Measurements from ENCODE around the gene TXNL4B. TPM values are rescaled to one million over a fixed set of nuclear protein-coding genes. Genes with fewer than 3 reads are reported as not detected.
"Not testable (repeated sequence)": the region's sequence is repeated elsewhere in the genome, so short reads cannot be mapped to it uniquely, and the experiment has no call there.

The TXNL4B gene
- total RNA-seq, 1 experiment from 2014 or later: 7.7 TPM

DNA sequence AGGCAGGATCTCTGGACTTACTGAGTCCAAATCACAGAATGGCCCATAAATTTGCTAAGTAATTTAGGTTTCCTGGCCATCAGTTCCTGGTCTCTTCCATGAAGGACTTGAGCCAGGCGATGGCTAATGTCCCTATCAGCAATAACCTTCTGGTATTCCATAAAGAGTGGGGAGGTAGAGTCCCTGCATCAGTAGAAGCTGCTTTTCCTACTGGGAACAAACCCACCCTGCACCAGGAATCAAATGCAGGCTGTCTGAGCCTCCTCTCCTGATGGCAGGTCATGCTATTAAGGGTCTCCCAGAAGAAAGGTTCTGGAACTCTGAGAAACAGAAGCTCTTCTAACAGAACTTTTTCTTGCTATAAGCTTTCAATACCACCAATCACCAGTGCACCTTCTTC, 31.9 kb downstream of the TXNL4B start:
- TF ChIP-seq SIN3A (IDR thresholded peaks at IDR 0.05; ENCODE audit: borderline replicate concordance, insufficient read depth, low read depth, low read length) (no peak), TCF7L2 (IDR thresholded peaks at IDR 0.05; ENCODE audit: low read depth, low read length) (no peak)
- TF ChIP-seq, protein P1, sequence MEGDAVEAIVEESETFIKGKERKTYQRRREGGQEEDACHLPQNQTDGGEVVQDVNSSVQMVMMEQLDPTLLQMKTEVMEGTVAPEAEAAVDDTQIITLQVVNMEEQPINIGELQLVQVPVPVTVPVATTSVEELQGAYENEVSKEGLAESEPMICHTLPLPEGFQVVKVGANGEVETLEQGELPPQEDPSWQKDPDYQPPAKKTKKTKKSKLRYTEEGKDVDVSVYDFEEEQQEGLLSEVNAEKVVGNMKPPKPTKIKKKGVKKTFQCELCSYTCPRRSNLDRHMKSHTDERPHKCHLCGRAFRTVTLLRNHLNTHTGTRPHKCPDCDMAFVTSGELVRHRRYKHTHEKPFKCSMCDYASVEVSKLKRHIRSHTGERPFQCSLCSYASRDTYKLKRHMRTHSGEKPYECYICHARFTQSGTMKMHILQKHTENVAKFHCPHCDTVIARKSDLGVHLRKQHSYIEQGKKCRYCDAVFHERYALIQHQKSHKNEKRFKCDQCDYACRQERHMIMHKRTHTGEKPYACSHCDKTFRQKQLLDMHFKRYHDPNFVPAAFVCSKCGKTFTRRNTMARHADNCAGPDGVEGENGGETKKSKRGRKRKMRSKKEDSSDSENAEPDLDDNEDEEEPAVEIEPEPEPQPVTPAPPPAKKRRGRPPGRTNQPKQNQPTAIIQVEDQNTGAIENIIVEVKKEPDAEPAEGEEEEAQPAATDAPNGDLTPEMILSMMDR (IDR thresholded peaks at IDR 0.05): no peak
- ATAC-seq (no peak), DNase-seq (ENCODE audit: low read depth, low spot score) (no peak)
- H3K27ac ChIP-seq (ENCODE audit: low read length): no peak overlapping the region
- no peak overlapping the region for H3K4me3 ChIP-seq (ENCODE audit: low read depth in 2 of 2, low read length in 2 of 2)
- in situ Hi-C loops (cut with HindIII; ENCODE audit: low pct_unique_long_range_greater_than_20kb, low sequenced_read_pairs): no loop called here
- intact Hi-C loops (cut with micrococcal nuclease; ENCODE audit: unreplicated experiment): no loop called here
- no peaks in the 10 kb centered on the region for H3K36me3 ChIP-seq (ENCODE audit: control insufficient read depth, insufficient read depth, low read length)
- ChIA-PET POLR2A (no interaction called here), CTCF (no interaction called here)
- BruUV-seq (replicated peaks): no TSS peak
- no peaks in the 10 kb centered on the region for H3K9me3 ChIP-seq (ENCODE audit: control insufficient read depth, insufficient read depth, low read depth, low read length)
- H3K4me1 ChIP-seq (ENCODE audit: control insufficient read depth, insufficient read depth, low read length): no peaks in the 10 kb centered on the region
- no peaks in the 10 kb centered on the region for H3K27me3 ChIP-seq (ENCODE audit: control insufficient read depth, insufficient read depth, low read length)

DNA sequence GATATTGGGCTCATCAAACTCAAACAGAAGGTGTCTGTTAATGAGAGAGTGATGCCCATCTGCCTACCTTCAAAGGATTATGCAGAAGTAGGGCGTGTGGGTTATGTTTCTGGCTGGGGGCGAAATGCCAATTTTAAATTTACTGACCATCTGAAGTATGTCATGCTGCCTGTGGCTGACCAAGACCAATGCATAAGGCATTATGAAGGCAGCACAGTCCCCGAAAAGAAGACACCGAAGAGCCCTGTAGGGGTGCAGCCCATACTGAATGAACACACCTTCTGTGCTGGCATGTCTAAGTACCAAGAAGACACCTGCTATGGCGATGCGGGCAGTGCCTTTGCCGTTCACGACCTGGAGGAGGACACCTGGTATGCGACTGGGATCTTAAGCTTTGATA, 33.0 kb downstream of the TXNL4B start:
- Histone ChIP-seq H3K27me3 (ENCODE audit: control insufficient read depth, insufficient read depth, low read length) (no peaks in the 10 kb centered on the region; the same call in 1 of the 2 replicates), H3K4me3 (ENCODE audit: low read depth in 2 of 2, low read length in 2 of 2) (no peak overlapping the region), H3K36me3 (ENCODE audit: control insufficient read depth, insufficient read depth, low read length) (no peaks in the 10 kb centered on the region), H3K27ac (ENCODE audit: low read length) (no peak overlapping the region), H3K4me1 (ENCODE audit: control insufficient read depth, insufficient read depth, low read length) (no peaks in the 10 kb centered on the region), H3K9me3 (ENCODE audit: control insufficient read depth, insufficient read depth, low read depth, low read length) (no peaks in the 10 kb centered on the region)
- DNase-seq (ENCODE audit: low read depth, low spot score) (no peak), ATAC-seq (no peak)
- POLR2A ChIA-PET: no interaction called here
- no TSS peak for BruUV-seq (replicated peaks)
- intact Hi-C loops (cut with micrococcal nuclease; ENCODE audit: unreplicated experiment): no loop called here
- in situ Hi-C loops (cut with HindIII; ENCODE audit: low pct_unique_long_range_greater_than_20kb, low sequenced_read_pairs): no loop called here
- CTCF ChIA-PET: no interaction called here
- TF ChIP-seq TCF7L2 (IDR thresholded peaks at IDR 0.05; ENCODE audit: low read depth, low read length) (no peak), POLR2AphosphoS5 (IDR thresholded peaks at IDR 0.05; ENCODE audit: low read depth, low read length) (no peak)

DNA sequence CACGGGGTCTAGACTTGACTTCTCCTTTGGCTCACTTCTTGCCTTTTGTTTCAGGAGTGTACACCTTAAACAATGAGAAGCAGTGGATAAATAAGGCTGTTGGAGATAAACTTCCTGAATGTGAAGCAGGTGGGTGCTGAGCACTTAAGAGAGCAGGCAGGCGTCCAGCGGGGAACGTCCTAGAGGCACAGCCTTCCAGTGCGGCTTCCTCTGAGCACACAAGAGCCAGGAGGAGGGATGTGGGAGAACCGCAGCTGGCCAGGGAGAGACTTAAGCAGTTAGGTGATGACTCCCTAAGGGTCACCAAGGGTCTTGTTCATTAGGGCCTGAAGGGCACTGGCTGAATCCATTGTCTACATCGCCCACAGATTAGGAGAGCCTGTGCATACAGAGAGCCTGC, 34.4 kb downstream of the TXNL4B start:
- H3K4me3 ChIP-seq (ENCODE audit: low read depth in 2 of 2, low read length in 2 of 2); in situ Hi-C loops (cut with HindIII; ENCODE audit: low pct_unique_long_range_greater_than_20kb, low sequenced_read_pairs); POLR2A ChIA-PET; H3K36me3 ChIP-seq (ENCODE audit: control insufficient read depth, insufficient read depth, low read length); DNase-seq (ENCODE audit: low read depth, low spot score); H3K27ac ChIP-seq (ENCODE audit: low read length); H3K9me3 ChIP-seq (ENCODE audit: control insufficient read depth, insufficient read depth, low read depth, low read length); H3K27me3 ChIP-seq (ENCODE audit: control insufficient read depth, insufficient read depth, low read length); BruUV-seq (replicated peaks); intact Hi-C loops (cut with micrococcal nuclease; ENCODE audit: unreplicated experiment); CTCF ChIA-PET; ATAC-seq; H3K4me1 ChIP-seq (ENCODE audit: control insufficient read depth, insufficient read depth, low read length): not testable (repeated sequence)

DNA sequence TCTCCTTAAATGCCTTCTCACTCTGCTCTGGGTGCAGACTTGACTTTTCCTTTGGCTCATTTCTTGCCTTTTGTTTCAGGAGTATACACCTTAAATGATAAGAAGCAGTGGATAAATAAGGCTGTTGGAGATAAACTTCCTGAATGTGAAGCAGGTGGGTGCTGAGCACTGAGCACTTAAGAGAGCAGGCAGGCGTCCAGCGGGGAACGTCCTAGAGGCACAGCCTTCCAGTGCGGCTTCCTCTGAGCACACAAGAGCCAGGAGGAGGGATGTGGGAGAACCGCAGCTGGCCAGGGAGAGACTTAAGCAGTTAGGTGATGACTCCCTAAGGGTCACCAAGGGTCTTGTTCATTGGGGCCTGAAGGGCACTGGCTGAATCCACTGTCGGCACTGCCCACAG, 36.1 kb downstream of the TXNL4B start:
- POLR2A ChIA-PET; H3K36me3 ChIP-seq (ENCODE audit: control insufficient read depth, insufficient read depth, low read length); ATAC-seq; intact Hi-C loops (cut with micrococcal nuclease; ENCODE audit: unreplicated experiment); H3K9me3 ChIP-seq (ENCODE audit: control insufficient read depth, insufficient read depth, low read depth, low read length); H3K27ac ChIP-seq (ENCODE audit: low read length); H3K27me3 ChIP-seq (ENCODE audit: control insufficient read depth, insufficient read depth, low read length); H3K4me3 ChIP-seq (ENCODE audit: low read depth in 2 of 2, low read length in 2 of 2); BruUV-seq (replicated peaks); DNase-seq (ENCODE audit: low read depth, low spot score); in situ Hi-C loops (cut with HindIII; ENCODE audit: low pct_unique_long_range_greater_than_20kb, low sequenced_read_pairs); H3K4me1 ChIP-seq (ENCODE audit: control insufficient read depth, insufficient read depth, low read length); CTCF ChIA-PET: not testable (repeated sequence)

Data from Panc1 (cell line).